Hair follicle dermal papilla cell (primary cell): ENCODE data around the gene RENBP. TPM values are rescaled to one million over a fixed set of nuclear protein-coding genes. Genes with fewer than 3 reads are reported as not detected.

ENCODE experiments used
- small RNA-seq: library from RNA; depleted of rRNA; stranded (forward); fragments of <200 nt; gene quantifications from one replicate; pipeline ENCODE3, GENCODE V24; 2012
- total RNA-seq: library from RNA; depleted of rRNA; stranded (reverse); fragments of >200 nt; gene quantifications from 2 replicates; pipeline ENCODE4 v1.2.3, GENCODE V29; 2012

Gene RENBP
- 5.5 and 6.2 TPM in 2 replicates for total RNA-seq

DNA sequence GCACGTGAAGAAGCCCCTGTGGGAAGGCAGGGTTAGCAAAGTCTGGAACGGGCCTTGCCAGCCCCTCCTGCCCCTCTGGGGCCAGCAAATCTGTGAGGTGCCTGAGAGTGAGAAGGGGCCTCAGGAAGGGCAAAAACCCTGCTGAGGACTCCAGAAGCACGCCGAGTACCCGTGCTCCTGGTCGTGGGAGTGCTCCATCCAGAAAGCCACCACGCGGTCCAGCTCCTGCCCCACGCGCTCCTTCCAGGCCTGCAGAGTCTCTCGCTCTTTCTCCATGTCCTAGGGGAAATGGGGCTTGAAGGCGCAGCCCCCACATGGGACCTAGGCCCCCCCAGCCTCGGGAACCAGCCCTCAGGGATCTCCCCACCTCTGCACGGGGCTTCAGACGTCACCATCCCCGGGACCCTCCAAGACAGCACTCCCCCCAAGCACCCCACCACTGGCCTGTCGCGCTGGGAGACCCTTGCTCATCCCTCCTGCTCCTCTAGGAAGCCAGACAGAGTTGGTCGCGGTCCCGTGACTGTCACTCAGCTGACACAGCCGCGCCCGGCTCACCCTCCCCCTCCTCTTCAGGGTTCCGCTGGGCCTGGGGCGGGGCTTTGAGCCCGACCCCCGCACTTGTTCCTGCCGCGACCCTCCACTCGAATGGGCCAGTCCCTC lies at the start of gene RENBP:
Gene RENBP, minus strand, starts transcription at position 504 of the 660 bp plus-strand sequence. Its CDS starts 33 bp downstream, at position 471.

GRCh38 chrX:153972368-153973126 lies 28.1 kb upstream of the RENBP start, which contains the start of gene TMEM187:
TSS of gene TMEM187 (plus strand) at chrX:153972754. CDS start at chrX:153982063, 9,309 bp downstream.

DNA sequence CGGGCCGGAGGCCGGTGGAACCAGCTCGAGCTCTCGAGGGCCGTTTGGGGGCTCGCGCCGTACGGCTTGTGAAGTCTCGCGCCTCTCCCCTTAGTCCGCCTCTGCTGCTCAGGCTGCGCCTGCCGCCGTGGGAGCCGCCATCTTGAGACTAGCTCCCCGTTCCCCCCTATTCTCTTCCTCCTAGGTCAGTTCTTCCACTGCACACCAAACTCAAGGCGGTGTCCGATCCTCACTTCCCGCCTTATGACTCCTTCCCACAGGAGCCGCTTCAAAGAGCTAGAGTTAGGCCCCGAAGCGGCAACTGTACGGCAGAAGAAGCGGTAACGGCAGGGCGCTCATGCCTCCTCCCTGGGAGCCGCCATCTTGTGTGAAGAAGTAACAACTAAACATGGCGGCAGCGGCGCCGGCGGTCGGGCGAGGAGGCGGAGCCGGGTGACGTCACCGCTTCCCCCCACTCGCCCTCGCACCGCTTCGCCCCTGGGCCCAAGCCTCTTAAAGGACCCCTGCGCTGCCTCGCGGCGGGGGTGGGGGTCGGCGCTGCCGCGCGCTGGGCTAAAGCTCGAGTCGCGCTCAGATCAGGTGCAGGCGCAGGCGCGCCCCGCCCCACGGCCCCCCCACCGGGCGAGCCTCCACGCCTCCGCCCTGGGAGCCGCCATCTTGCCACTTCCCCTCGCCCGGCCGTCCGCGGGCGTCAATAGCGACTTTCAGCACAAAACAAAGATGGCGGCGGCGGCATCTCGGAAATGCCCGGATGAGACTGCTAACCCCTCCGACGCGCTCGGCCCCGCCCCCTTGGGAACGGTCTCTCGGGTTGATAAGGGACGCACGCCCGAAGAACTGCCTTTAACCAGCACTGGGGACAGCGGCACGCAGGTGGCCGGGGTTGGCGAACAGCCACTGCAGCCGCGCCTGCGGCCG lies 27.3 kb upstream of the RENBP start, which contains the start of gene HCFC1:
Gene HCFC1, minus strand, starts transcription at position 369 of the 918 bp plus-strand sequence. CDS start 978 bp downstream, outside the sequence.

DNA sequence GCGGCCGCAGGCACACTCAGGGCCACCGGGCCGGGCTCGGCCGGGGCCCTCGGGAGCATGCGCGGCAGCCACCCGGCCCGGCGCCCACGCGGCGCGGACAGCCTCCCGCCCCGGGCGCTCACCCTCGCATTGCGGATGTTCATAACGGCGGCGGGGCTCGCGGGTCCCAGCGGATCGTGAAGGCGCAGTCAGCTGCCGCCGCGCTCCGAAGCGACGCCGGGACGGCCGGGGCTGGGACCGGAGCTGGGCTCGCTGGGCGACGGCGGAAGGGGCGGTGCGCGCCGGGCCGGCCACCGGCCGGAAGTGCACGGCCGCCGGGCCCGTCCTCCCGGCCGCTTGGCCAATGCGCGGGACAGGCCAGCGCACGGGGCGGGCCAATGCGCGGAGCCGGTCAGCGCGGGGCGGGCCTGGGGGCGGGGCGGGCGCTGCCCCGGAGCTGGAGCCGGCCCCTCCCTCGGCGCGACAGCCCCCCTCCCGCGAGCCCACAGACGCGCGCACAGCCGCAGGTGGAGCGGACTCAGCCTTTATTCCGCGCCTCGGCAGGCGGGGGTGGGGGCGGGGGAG lies 9.6 kb downstream of the RENBP start, which contains the start of gene NAA10:
Gene NAA10, minus strand, starts transcription at position 276 of the 564 bp plus-strand sequence. Its CDS starts 133 bp downstream, at position 143.

DNA sequence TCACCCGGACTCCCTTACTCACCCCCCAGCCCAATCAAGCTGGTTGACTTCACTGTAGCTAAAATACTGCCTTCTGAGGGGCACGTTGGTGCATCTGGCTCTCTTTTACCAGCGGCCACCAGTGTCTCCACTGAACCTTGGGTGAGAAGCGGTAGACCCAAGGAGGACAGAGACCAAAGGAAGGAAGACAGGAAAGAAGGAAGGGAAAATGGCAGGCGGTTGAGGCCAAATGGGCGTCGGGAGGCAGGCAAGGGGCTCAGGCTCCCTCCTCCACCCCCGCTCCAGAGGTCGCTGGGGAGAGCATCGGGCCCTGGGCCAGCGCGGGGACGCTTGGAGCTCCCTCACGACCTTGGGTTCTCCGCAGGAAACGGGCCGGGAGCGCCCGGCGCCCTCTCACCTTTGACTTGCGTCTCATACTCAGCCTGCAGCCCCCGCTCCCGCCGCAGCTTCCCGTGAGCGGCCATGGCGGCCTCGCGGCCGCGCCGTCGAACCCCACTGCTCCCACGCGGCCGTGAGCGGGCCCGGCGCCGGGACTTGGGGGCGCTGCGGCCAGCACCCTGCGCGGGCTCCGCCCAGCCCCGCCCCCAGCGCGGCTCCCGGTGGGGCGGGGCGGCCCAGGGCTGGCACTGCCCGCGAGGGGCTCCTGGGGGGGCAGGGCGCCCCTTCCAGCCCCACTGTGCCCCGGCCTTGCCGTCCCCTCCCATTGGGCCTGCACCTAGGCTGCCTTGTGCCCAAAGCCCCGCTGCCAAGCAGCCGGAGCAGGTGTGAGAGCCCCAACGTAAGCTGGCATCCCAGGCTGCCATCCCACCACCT lies 18.5 kb downstream of the RENBP start, which contains the start of gene ARHGAP4:
Gene ARHGAP4, minus strand, starts transcription at position 526 of the 813 bp plus-strand sequence. Its CDS starts 62 bp downstream, at position 464.

GRCh38 chrX:153903991-153904957 lies 40.2 kb downstream of the RENBP start, which contains the start of gene AVPR2:
TSS of gene AVPR2 (plus strand) at chrX:153904673. CDS start at chrX:153905146, 473 bp downstream.

DNA sequence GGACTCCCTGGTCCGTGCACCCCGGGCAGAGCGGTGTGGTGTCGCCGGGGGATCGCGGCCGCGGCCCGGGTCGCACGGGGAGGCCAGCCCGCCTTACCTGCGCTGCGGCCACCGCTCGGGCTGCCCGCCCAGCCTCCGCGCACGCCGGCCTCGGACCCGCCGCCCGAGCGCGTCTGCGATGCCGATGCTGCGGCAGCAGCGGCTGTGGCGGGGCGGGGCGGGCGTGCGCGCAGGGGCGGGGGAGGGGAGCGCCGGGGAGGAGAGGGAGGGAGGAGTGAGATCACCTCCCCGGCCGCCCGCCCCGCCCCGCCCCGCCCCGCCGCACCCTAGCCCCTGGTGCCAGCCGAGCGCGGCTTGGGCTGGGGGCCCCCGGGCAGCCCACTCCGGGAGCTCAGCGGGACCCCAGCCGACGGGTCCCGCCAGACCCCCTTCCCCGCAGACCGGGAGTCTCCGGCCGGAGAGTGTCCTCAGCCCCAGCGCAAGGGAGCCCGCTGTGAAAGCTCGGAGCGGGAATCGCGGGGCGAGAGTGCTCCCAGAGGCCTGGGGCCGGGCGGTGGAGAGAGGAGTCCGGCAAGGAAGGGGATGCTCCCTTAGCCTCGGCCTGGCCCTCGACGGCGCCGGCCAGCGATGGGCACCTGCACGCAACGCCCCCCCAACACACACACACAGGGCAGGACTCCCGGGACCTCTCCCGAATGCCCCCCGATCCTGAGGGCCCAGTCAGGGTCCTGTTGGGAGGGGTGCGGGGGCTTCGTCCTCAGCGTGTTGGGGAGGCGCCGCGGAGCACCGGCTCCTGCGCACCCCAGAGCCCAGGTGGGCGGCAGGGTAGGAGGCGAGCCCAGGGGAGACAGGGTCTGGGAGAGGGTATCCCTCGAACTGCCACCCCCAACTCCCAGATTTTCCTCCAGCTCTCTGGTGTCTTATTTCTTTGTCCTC lies 58.2 kb downstream of the RENBP start, which contains the start of gene L1CAM:
Gene L1CAM, minus strand, starts transcription at position 206 of the 936 bp plus-strand sequence. CDS start 10,337 bp downstream, outside the sequence.

Small RNA genes lying within 50 kb of the gene (small RNA-seq; reads per million reads assigned to genes)
- not detected for gene MIR3202-1

Other genes starting within 250 kb of the RENBP start
- gene BCAP31, start 220.3 kb downstream of the RENBP start, total RNA-seq, result 83.4 and 90.6 TPM in 2 replicates
- gene ABCD1, start 219.8 kb downstream of the RENBP start, total RNA-seq, result 22.1 and 22.3 TPM in 2 replicates
- gene PLXNB3, start 180.4 kb downstream of the RENBP start, total RNA-seq, result 7.7 and 9.2 TPM in 2 replicates
- 0.16 and 0.61 TPM in 2 replicates for gene SRPK3, start 163.6 kb downstream of the RENBP start, total RNA-seq
- 60.8 and 69.9 TPM in 2 replicates for gene IDH3G, start 150.3 kb downstream of the RENBP start, total RNA-seq
- 121 and 143 TPM in 2 replicates for gene SSR4, start 150.0 kb downstream of the RENBP start, total RNA-seq
- gene PDZD4, start 114.1 kb downstream of the RENBP start, total RNA-seq, result 1.6 and 1.8 TPM in 2 replicates
- gene L1CAM, start 58.5 kb downstream of the RENBP start, total RNA-seq, result 47.4 and 72.6 TPM in 2 replicates
- not detected in 2 replicates for gene AVPR2, start 40.0 kb downstream of the RENBP start, total RNA-seq
- gene ARHGAP4, start 18.4 kb downstream of the RENBP start, total RNA-seq, result 3.0 and 6.8 TPM in 2 replicates
- gene NAA10, start 9.6 kb downstream of the RENBP start, total RNA-seq, result 55.9 and 63.4 TPM in 2 replicates
- gene HCFC1, start 27.2 kb upstream of the RENBP start, total RNA-seq, result 32.9 and 33.0 TPM in 2 replicates
- 7.0 and 7.3 TPM in 2 replicates for gene TMEM187, start 28.1 kb upstream of the RENBP start, total RNA-seq
- 89.9 and 94.7 TPM in 2 replicates for gene IRAK1, start 75.3 kb upstream of the RENBP start, total RNA-seq
- gene MECP2, start 153.1 kb upstream of the RENBP start, total RNA-seq, result 40.7 TPM in 2 replicates
- gene OPN1LW, start 199.6 kb upstream of the RENBP start, total RNA-seq, result not detected in 2 replicates
- not detected in 2 replicates for gene OPN1MW, start 238.0 kb upstream of the RENBP start, total RNA-seq